Mesenchymal stem cell (in vitro differentiated cells and primary cell): ENCODE data around the gene MXD4.

ENCODE experiments used
- DNase-seq: peaks from one replicate; pipeline ENCODE4 v3.0.0-alpha.2; 2013
- H2AFZ ChIP-seq: one replicate; pipeline ENCODE4 v1.6.1; 2013; ENCODE audit warnings: low read depth, mild to moderate bottlenecking, control low read depth, inconsistent platforms, low read length, moderate library complexity
- H2AK5ac ChIP-seq: 2 replicates; pipeline ENCODE4 v1.6.1; 2013; ENCODE audit warnings: low read length, moderate library complexity, mild to moderate bottlenecking, inconsistent platforms; ENCODE audit not compliant: severe bottlenecking
- H2BK120ac ChIP-seq: one replicate; pipeline ENCODE4 v1.6.1; 2013; ENCODE audit warnings: low read depth, mild to moderate bottlenecking, inconsistent platforms, low read length, moderate library complexity
- H2BK12ac ChIP-seq, 2 experiments: one replicate each; pipeline ENCODE4 v1.6.1; 2013; ENCODE audit warnings: inconsistent platforms in 2 of 2, low read length in 2 of 2, mild to moderate bottlenecking in 2 of 2, moderate library complexity in 2 of 2, control low read depth in 1 of 2
- H2BK15ac ChIP-seq: one replicate; pipeline ENCODE4 v1.6.1; 2013; ENCODE audit warnings: mild to moderate bottlenecking, low read depth, inconsistent platforms; ENCODE audit not compliant: poor library complexity, severe bottlenecking
- H2BK5ac ChIP-seq: 2 replicates; pipeline ENCODE4 v1.6.1; 2013; ENCODE audit warnings: low read depth, mild to moderate bottlenecking, low read length, control low read depth, inconsistent platforms; ENCODE audit not compliant: poor library complexity, severe bottlenecking
- H3K14ac ChIP-seq, 2 experiments: one replicate each; pipeline ENCODE4 v1.6.1; 2013; ENCODE audit warnings: inconsistent platforms in 2 of 2, low read length in 2 of 2, control low read depth in 1 of 2, mild to moderate bottlenecking in 1 of 2, moderate library complexity in 1 of 2
- H3K18ac ChIP-seq, 2 experiments: one replicate each; pipeline ENCODE4 v1.6.1; 2013; ENCODE audit warnings: inconsistent platforms in 2 of 2, low read length in 2 of 2, control low read depth in 1 of 2, low read depth in 1 of 2, mild to moderate bottlenecking in 1 of 2
- H3K23ac ChIP-seq, 2 experiments: one replicate each; pipeline ENCODE4 v1.6.1; 2013; ENCODE audit warnings: inconsistent platforms in 2 of 2, low read length in 2 of 2, mild to moderate bottlenecking in 2 of 2, moderate library complexity in 2 of 2, control low read depth in 1 of 2
- H3K27ac ChIP-seq: 2 replicates; pipeline ENCODE4 v1.5.1; 2013; ENCODE audit warnings: mild to moderate bottlenecking, moderate library complexity, low read length, control low read depth, inconsistent platforms; ENCODE audit not compliant: poor library complexity, severe bottlenecking
- H3K27me3 ChIP-seq, 2 experiments: 2 replicates each; pipeline versions ENCODE4 v1.6.1 to v1.7.0; 2013; ENCODE audit warnings: low read length in 2 of 2, mild to moderate bottlenecking in 2 of 2, moderate library complexity in 2 of 2, control low read depth in 1 of 2, inconsistent platforms in 1 of 2; ENCODE audit not compliant: control insufficient read depth in 1 of 2, insufficient read depth in 1 of 2
- H3K36me3 ChIP-seq, 2 experiments: 2 replicates each; pipeline versions ENCODE4 v1.6.1 to v1.7.0; 2013; ENCODE audit warnings: low read length in 2 of 2, control low read depth in 1 of 2, inconsistent platforms in 1 of 2, low read depth in 1 of 2, mild to moderate bottlenecking in 1 of 2; ENCODE audit not compliant: insufficient read depth in 2 of 2, control insufficient read depth in 1 of 2
- H3K4ac ChIP-seq, 2 experiments: one replicate each; pipeline ENCODE4 v1.6.1; 2013; ENCODE audit warnings: inconsistent platforms in 2 of 2, low read length in 2 of 2, mild to moderate bottlenecking in 2 of 2, moderate library complexity in 2 of 2, control low read depth in 1 of 2, low read depth in 1 of 2
- H3K4me1 ChIP-seq: 2 replicates; pipeline ENCODE4 v1.6.1; 2013; ENCODE audit warnings: low read depth, low read length, control low read depth; ENCODE audit not compliant: control insufficient read depth, insufficient read depth
- H3K4me2 ChIP-seq: 2 replicates; pipeline ENCODE4 v1.6.1; 2013; ENCODE audit warnings: low read length, mild to moderate bottlenecking, inconsistent platforms; ENCODE audit not compliant: poor library complexity, severe bottlenecking
- H3K4me3 ChIP-seq, 2 experiments: 2 replicates each; pipeline versions ENCODE4 v1.5.1 to v1.7.0; 2013; ENCODE audit warnings: low read length in 2 of 2, mild to moderate bottlenecking in 2 of 2, control low read depth in 1 of 2, low read depth in 1 of 2; ENCODE audit not compliant: insufficient read depth in 1 of 2
- H3K79me1 ChIP-seq: replicated peaks from 2 replicates; pipeline ENCODE4 v1.6.1; 2013; ENCODE audit warnings: mild to moderate bottlenecking, control low read depth, low read length, inconsistent platforms; ENCODE audit not compliant: poor library complexity, severe bottlenecking
- H3K9ac ChIP-seq: 2 replicates; pipeline ENCODE4 v1.7.0; 2013; ENCODE audit warnings: mild to moderate bottlenecking, low read length, moderate library complexity
- H3K9me3 ChIP-seq: 2 replicates; pipeline ENCODE4 v1.7.0; 2013; ENCODE audit warnings: mild to moderate bottlenecking, low read length; ENCODE audit not compliant: control insufficient read depth
- H4K8ac ChIP-seq: one replicate; pipeline ENCODE4 v1.6.1; 2013; ENCODE audit warnings: inconsistent platforms, mild to moderate bottlenecking, low read length, moderate library complexity
- H4K91ac ChIP-seq: one replicate; pipeline ENCODE4 v1.6.1; 2013; ENCODE audit warnings: mild to moderate bottlenecking, low read length, inconsistent platforms
- WGBS: methylation state at CpG from one replicate; pipeline ENCODE4 v1.1.7; 2013; ENCODE audit warnings: mixed read lengths; 5-methylcytosine and 5-hydroxymethylcytosine counted together

Gene MXD4

DNA sequence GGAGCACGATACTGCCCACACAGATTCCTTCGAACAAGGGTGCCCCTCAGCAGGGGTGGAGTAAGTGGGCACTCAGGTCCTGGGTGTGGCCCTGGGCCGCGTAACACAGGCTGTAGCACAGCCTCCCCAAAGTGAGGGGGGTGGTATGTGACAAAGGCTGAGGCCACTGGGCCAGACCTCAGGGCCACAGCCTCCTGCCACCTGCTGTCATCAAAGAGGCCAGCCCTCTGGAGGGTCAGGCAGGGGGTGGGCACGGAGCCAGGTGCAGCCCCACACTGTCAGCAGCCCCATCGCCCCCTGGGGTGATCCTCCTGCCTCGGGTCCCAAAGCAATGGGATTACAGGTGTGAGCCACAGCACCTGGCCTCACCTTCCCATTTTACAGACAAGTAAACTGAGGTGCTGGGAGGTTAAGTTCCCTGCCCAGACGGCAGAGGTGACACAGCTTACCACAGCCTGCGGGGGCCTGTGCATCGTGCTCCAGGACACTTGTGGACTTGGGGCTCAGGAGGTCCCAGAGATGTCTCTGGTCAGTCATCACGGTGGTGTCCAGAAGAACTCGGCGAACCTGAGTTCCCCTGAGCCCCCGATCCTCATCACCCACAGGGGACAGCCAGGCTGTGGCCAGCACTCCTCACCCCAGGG is 27.5 kb upstream of the MXD4 start:
- H3K23ac ChIP-seq, result no peak overlapping the region
- H2AFZ ChIP-seq, result no peak overlapping the region
- H3K9ac ChIP-seq, result no peak overlapping the region
- no peak overlapping the region for H3K4me2 ChIP-seq
- H3K27ac ChIP-seq, result no peak overlapping the region
- H3K36me3 ChIP-seq, result peaks cover 0 to 61% of the 10 kb centered on the region in 2 experiments
- H3K4me1 ChIP-seq, result peaks cover 13% of the 10 kb centered on the region
- no peak overlapping the region for H2BK12ac ChIP-seq
- no peak overlapping the region for H3K18ac ChIP-seq
- H2BK15ac ChIP-seq, result no peak overlapping the region
- H4K8ac ChIP-seq, result no peak overlapping the region
- H4K91ac ChIP-seq, result no peak overlapping the region
- H3K27me3 ChIP-seq, result no peaks in the 10 kb centered on the region
- no peak overlapping the region for H3K4ac ChIP-seq
- peak overlapping the region in 1 of 2 experiments; percentile 6 for H3K4me3 ChIP-seq
- H3K14ac ChIP-seq, result peak overlapping the region in 1 of 2 experiments; percentile 19
- peaks cover 23% of the 10 kb centered on the region for H3K79me1 ChIP-seq
- no peak overlapping the region for H2BK5ac ChIP-seq
- no peak overlapping the region for H2BK120ac ChIP-seq
- no peaks in the 10 kb centered on the region for H3K9me3 ChIP-seq
- WGBS, result 89% methylated on average over 14 of the region's 14 CpGs
- no peak for DNase-seq
- H2AK5ac ChIP-seq, result no peak overlapping the region

DNA sequence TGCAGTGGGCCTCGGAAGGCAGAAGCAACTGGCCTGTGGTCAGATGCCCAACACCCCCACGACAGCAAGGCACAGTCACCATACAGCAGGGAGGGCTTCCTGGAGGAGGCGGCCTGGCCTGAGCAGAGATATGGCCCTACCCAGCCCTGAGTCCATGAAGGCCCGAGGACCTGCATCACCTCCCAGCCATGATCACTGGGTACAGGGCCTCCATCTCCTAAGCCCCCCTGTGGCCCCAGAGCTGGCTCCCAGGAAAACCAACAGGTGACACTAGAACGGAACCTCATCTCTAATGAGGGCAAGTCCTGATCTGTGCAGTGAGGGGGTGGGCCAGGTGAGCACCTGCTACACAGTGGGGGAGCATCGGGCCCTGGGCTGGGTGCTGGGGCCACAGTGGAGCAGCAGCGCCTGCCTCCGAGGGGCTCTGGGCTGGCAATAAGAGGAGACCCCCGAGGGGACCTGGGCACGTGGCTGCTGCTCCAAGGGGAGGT is 26.2 kb upstream of the MXD4 start:
- Histone ChIP-seq H2AFZ (no peak overlapping the region), H3K9ac (no peak overlapping the region)

DNA sequence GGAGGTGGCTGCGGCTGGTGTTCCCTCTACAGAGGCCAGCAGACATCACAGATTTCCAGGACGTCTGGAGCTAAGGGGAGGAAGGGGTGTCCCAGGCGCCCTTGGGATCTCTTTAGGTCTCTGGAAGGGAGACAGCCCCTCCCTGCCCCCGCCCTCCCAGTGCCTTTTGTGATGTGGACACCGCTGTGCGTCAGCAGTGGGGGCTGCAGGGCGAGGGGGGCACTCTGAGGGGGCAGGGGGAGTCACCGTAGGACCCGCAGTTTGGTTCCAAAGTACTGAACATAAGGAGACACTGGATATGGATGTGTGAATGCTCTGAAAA is 25.6 kb upstream of the MXD4 start:
- H3K14ac ChIP-seq, result no peak overlapping the region
- no peaks in the 10 kb centered on the region for H3K9me3 ChIP-seq
- DNase-seq, result no peak
- H3K4me2 ChIP-seq, result no peak overlapping the region
- no peak overlapping the region for H2BK12ac ChIP-seq
- no peak overlapping the region for H3K23ac ChIP-seq
- H2BK120ac ChIP-seq, result no peak overlapping the region
- H4K8ac ChIP-seq, result no peak overlapping the region
- no peak overlapping the region for H3K27ac ChIP-seq
- H2AFZ ChIP-seq, result no peak overlapping the region
- peaks cover 27% of the 10 kb centered on the region for H3K79me1 ChIP-seq
- H3K18ac ChIP-seq, result no peak overlapping the region
- H3K4ac ChIP-seq, result no peak overlapping the region
- 81% methylated on average over 9 of the region's 9 CpGs for WGBS
- H2BK15ac ChIP-seq, result no peak overlapping the region
- H4K91ac ChIP-seq, result no peak overlapping the region
- no peak overlapping the region for H2AK5ac ChIP-seq
- no peaks in the 10 kb centered on the region for H3K27me3 ChIP-seq
- H3K4me1 ChIP-seq, result peaks cover 13% of the 10 kb centered on the region
- H3K9ac ChIP-seq, result no peak overlapping the region
- peaks cover 0 to 75% of the 10 kb centered on the region in 2 experiments for H3K36me3 ChIP-seq
- no peak overlapping the region for H3K4me3 ChIP-seq
- H2BK5ac ChIP-seq, result no peak overlapping the region

More for the DNA sequence above, 26.2 kb upstream of the MXD4 start:
- Histone ChIP-seq H2AK5ac (no peak overlapping the region), H3K23ac (no peak overlapping the region), H3K4me3 (no peak overlapping the region), H3K9me3 (no peaks in the 10 kb centered on the region), H3K14ac (no peak overlapping the region), H3K36me3 (peaks cover 0 to 74% of the 10 kb centered on the region in 2 experiments), H3K4me1 (peaks cover 13% of the 10 kb centered on the region), H2BK120ac (no peak overlapping the region), H3K18ac (no peak overlapping the region), H2BK15ac (no peak overlapping the region), H4K8ac (no peak overlapping the region), H2BK12ac (no peak overlapping the region), H3K79me1 (peaks cover 27% of the 10 kb centered on the region), H4K91ac (no peak overlapping the region), H3K27me3 (no peaks in the 10 kb centered on the region), H3K27ac (no peak overlapping the region), H3K4me2 (no peak overlapping the region), H3K4ac (no peak overlapping the region), H2BK5ac (no peak overlapping the region)
- DNase-seq, result no peak
- 90% methylated on average over 10 of the region's 10 CpGs for WGBS

DNA sequence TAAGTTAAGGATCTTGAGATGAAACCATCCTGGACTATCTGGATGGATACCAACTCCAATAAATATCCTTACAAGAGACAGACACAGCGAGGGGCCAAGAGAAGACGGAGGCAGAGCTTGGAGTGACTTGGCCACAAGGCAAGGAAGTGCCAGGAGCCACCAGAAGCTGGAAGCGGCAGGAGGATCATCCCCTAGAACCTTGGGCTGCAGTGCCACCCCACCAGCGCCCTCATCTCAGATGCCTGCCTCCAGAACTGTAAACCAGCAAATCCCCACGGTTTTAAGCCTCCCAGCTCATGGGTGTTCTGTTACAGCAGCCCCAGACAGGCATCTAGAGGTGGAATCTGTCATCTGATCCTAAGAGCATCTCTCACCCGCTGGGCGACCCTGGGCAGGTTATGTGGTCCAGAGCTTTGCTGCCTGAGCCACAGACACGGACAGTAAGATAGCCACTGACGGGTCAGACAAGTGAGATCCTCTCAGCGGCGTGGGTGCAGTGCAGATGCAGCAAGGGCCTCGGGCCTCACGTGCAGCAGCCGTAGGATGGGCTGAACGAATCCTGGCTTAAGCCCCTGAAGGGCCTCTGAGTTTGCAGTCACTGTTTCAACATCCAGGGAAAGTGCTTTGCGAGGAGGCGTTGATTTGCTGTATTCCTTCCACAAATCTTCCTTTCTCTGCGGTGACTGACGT is 25.1 kb upstream of the MXD4 start:
- H2BK12ac ChIP-seq, result no peak overlapping the region
- no peak overlapping the region for H2BK15ac ChIP-seq
- WGBS, result 72% methylated on average over 19 of the region's 19 CpGs
- H2BK5ac ChIP-seq, result no peak overlapping the region
- H2AFZ ChIP-seq, result no peak overlapping the region
- DNase-seq, result no peak
- H3K79me1 ChIP-seq, result peaks cover 24% of the 10 kb centered on the region
- H3K14ac ChIP-seq, result no peak overlapping the region
- H3K9ac ChIP-seq, result no peak overlapping the region
- H3K27me3 ChIP-seq, result no peaks in the 10 kb centered on the region
- no peak overlapping the region for H4K91ac ChIP-seq
- H3K23ac ChIP-seq, result no peak overlapping the region
- no peaks in the 10 kb centered on the region for H3K9me3 ChIP-seq
- H4K8ac ChIP-seq, result no peak overlapping the region
- H3K18ac ChIP-seq, result no peak overlapping the region
- H3K36me3 ChIP-seq, result peaks cover 0 to 73% of the 10 kb centered on the region in 2 experiments
- no peak overlapping the region for H3K4ac ChIP-seq
- H3K4me2 ChIP-seq, result no peak overlapping the region
- no peak overlapping the region for H3K4me3 ChIP-seq
- H3K27ac ChIP-seq, result no peak overlapping the region
- no peak overlapping the region for H2BK120ac ChIP-seq
- no peak overlapping the region for H2AK5ac ChIP-seq
- H3K4me1 ChIP-seq, result peaks cover 10% of the 10 kb centered on the region
